Keratinocyte (primary cell): ENCODE data around the gene SCAPER. TPM values are rescaled to one million over a fixed set of nuclear protein-coding genes. Genes with fewer than 3 reads are reported as not detected.

Experiments used
- DNase-seq: peaks from one replicate; pipeline ENCODE4 v3.0.0-alpha.2; 2011; ENCODE audit warnings: low read depth, missing footprints, low spot score
- FAIRE-seq: peaks from 2 replicates; lab custom pipeline; 2011; peaks lifted over from hg19 to GRCh38; lab: Jason Lieb, UNC
- H2AFZ ChIP-seq: 2 replicates; pipeline ENCODE4 v1.6.0; 2012; ENCODE audit warnings: low read length, control low read depth, inconsistent platforms; ENCODE audit not compliant: control insufficient read depth
- H3K27ac ChIP-seq: 2 replicates; pipeline ENCODE4 v1.5.1; 2011; ENCODE audit warnings: low read length; ENCODE audit not compliant: control insufficient read depth, insufficient read depth
- H3K27me3 ChIP-seq: 3 replicates; pipeline ENCODE4 v1.6.0; 2011; ENCODE audit warnings: low read length; ENCODE audit not compliant: control insufficient read depth, insufficient read depth; ENCODE audit errors: extremely low read depth
- H3K36me3 ChIP-seq, 2 experiments: 2 replicates in 1 of 2; 3 replicates in 1 of 2; pipeline ENCODE4 v1.5.1; 2011; ENCODE audit warnings: low read length in 2 of 2, mild to moderate bottlenecking in 1 of 2; ENCODE audit not compliant: control insufficient read depth in 2 of 2, insufficient read depth in 2 of 2; ENCODE audit errors: extremely low read depth in 1 of 2
- H3K4me1 ChIP-seq: 3 replicates; pipeline ENCODE4 v1.5.1; 2011; ENCODE audit warnings: low read length; ENCODE audit not compliant: control insufficient read depth, insufficient read depth; ENCODE audit errors: extremely low read depth
- H3K4me2 ChIP-seq: 3 replicates; pipeline ENCODE4 v1.6.0; 2011; ENCODE audit warnings: low read depth, low read length; ENCODE audit not compliant: control insufficient read depth, insufficient read depth; ENCODE audit errors: extremely low read depth
- H3K4me3 ChIP-seq, 3 experiments: fragments of 200-600 bp in 1 of 3; sonication (generic) in 1 of 3; 2 replicates in 2 of 3; 3 replicates in 1 of 3; pipeline ENCODE4 v1.5.1; 2011 to 2016; ENCODE audit warnings: low read length in 3 of 3, mild to moderate bottlenecking in 3 of 3, control low read depth in 2 of 3, inconsistent platforms in 1 of 3, low read depth in 1 of 3, mixed read lengths in 1 of 3, mixed run types in 1 of 3, moderate library complexity in 1 of 3; ENCODE audit not compliant: control insufficient read depth in 2 of 3, insufficient read depth in 2 of 3; ENCODE audit errors: extremely low read depth in 1 of 3
- H3K79me2 ChIP-seq: 2 replicates; pipeline ENCODE4 v1.6.0; 2012; ENCODE audit warnings: low read length; ENCODE audit not compliant: control insufficient read depth, insufficient read depth
- H3K9ac ChIP-seq: 3 replicates; pipeline ENCODE4 v1.6.0; 2011; ENCODE audit warnings: low read length; ENCODE audit not compliant: control insufficient read depth, insufficient read depth; ENCODE audit errors: extremely low read depth
- H3K9me1 ChIP-seq: 3 replicates; pipeline ENCODE4 v1.6.0; 2011; ENCODE audit warnings: low read length; ENCODE audit not compliant: control insufficient read depth, insufficient read depth; ENCODE audit errors: extremely low read depth
- H3K9me3 ChIP-seq: 2 replicates; pipeline ENCODE4 v1.5.1; 2012; ENCODE audit warnings: low read depth, low read length; ENCODE audit not compliant: control insufficient read depth
- H4K20me1 ChIP-seq: 3 replicates; pipeline ENCODE4 v1.6.0; 2011; ENCODE audit warnings: low read length; ENCODE audit not compliant: control insufficient read depth, insufficient read depth; ENCODE audit errors: extremely low read depth
- CTCF ChIP-seq, 3 experiments: IDR thresholded peaks in 1 of 3; conservative IDR thresholded peaks in 1 of 3; optimal IDR thresholded peaks in 1 of 3; 2 replicates in 2 of 3; 3 replicates in 1 of 3; pipeline versions ENCODE3 to v1.5.1; 2011; ENCODE audit warnings: low read length in 3 of 3, mild to moderate bottlenecking in 3 of 3, moderate library complexity in 2 of 3, control low read depth in 1 of 3, inconsistent platforms in 1 of 3; ENCODE audit not compliant: insufficient read depth in 2 of 3; ENCODE audit errors: extremely low read depth in 1 of 3
- EZH2 ChIP-seq: IDR thresholded peaks from one replicate; pipeline ENCODE4 v1.6.1; 2012; ENCODE audit warnings: inconsistent platforms, mild to moderate bottlenecking, low read length, moderate library complexity
- dilution Hi-C: fragments of 300-500 bp; cut with MboI; formaldehyde crosslinking; loops from one replicate; pipeline ENCODE4 v1.7.0; 2020; ENCODE audit warnings: low sequenced_read_pairs; ENCODE audit not compliant: extremely low pct_ligation_motif_present
- polyA plus RNA-seq, 5 experiments: library from polyadenylated mRNA; depleted of rRNA in 3 of 5; stranded (reverse) in 3 of 5; stranded (forward) in 1 of 5; unstranded in 1 of 5; fragments of >200 nt; gene quantifications; 1 replicate in 1 of 5; 2 replicates in 3 of 5; 3 replicates in 1 of 5; pipeline versions ENCODE4 v1.2.1 to v1.2.3, GENCODE V29; 2011 to 2012; ENCODE audit warnings: missing spikeins in 2 of 5, low read depth in 1 of 5, low replicate concordance in 1 of 5

Gene SCAPER
- polyA plus RNA-seq, 1 donor (not counting 4 experiments of a cell fraction or from before 2014, with no cell fraction given) = 5.2 TPM

DNA sequence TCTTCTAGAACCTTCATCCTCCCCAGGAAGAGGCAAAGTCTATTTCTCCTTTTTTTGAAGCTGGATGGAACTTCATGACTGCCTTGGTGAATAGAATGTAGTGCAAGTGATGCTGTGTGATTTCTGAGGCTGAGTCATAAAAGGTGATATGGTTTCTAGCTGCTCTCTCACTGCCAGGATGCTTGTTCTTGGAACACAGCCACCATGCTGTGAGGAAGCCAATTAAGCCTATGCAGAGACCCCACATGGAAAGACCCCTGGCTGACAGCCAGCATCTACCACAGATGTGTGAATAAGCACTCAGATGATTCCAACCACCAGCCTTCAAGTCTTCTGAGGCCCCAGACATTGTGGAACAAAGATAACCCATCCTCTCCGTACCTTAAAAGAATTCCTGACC lies 511.5 kb downstream of the SCAPER start:
- TF ChIP-seq CTCF (optimal IDR thresholded peaks at IDR 0.05 in 1 of 3, IDR thresholded peaks at IDR 0.05 in 1 of 3, conservative IDR thresholded peaks at IDR 0.05 in 1 of 3; ENCODE audit: extremely low read depth in 1 of 3, insufficient read depth in 2 of 3, low read length in 3 of 3) = no peak
- TF ChIP-seq EZH2 = no peak
- dilution Hi-C loops = no loop called here
- FAIRE-seq = no peak
- H3K9ac ChIP-seq = no peak overlapping the region
- H3K36me3 ChIP-seq = no peaks in the 10 kb centered on the region
- no peaks in the 10 kb centered on the region for H4K20me1 ChIP-seq
- H3K4me2 ChIP-seq = no peak overlapping the region
- no peak overlapping the region for H3K27ac ChIP-seq
- no peaks in the 10 kb centered on the region for H3K27me3 ChIP-seq
- DNase-seq = no peak
- H2AFZ ChIP-seq = no peak overlapping the region
- H3K4me3 ChIP-seq = no peak overlapping the region
- H3K79me2 ChIP-seq = no peaks in the 10 kb centered on the region
- no peaks in the 10 kb centered on the region for H3K4me1 ChIP-seq
- H3K9me1 ChIP-seq = no peaks in the 10 kb centered on the region
- H3K9me3 ChIP-seq = no peaks in the 10 kb centered on the region

- H3K9me3 ChIP-seq = no peaks in the 10 kb centered on the region
- no peaks in the 10 kb centered on the region for H3K9me1 ChIP-seq
- no peaks in the 10 kb centered on the region for H3K36me3 ChIP-seq
- H4K20me1 ChIP-seq = no peaks in the 10 kb centered on the region
- H3K4me1 ChIP-seq = no peaks in the 10 kb centered on the region
- dilution Hi-C loops = no loop called here
- FAIRE-seq = no peak
- no peaks in the 10 kb centered on the region for H3K79me2 ChIP-seq
- no peak for DNase-seq
- H3K9ac ChIP-seq = no peak overlapping the region
- H3K4me3 ChIP-seq = no peak overlapping the region
- H3K27ac ChIP-seq = no peak overlapping the region
- TF ChIP-seq EZH2 (no peak), CTCF (optimal IDR thresholded peaks at IDR 0.05 in 1 of 3, IDR thresholded peaks at IDR 0.05 in 1 of 3, conservative IDR thresholded peaks at IDR 0.05 in 1 of 3; ENCODE audit: extremely low read depth in 1 of 3, insufficient read depth in 2 of 3, low read length in 3 of 3) (no peak)
- H3K4me2 ChIP-seq = no peak overlapping the region
- no peak overlapping the region for H2AFZ ChIP-seq
- H3K27me3 ChIP-seq = no peaks in the 10 kb centered on the region
Measured at GRCh38 chr15:76391847-76392246, 513.3 kb downstream of the SCAPER start.
